Left renal cortex interstitium (tissue), 4 donors: ENCODE measurements around the gene FLVCR2. TPM values are rescaled to one million over a fixed set of nuclear protein-coding genes. Genes with fewer than 3 reads are reported as not detected.

Experiments
- DNase-seq, 4 donors: peaks; one replicate each; pipeline ENCODE4 v3.0.0-alpha.2; 2013; ENCODE audit warnings: low read depth in 4 of 4, low spot score in 2 of 4, missing footprints in 1 of 4
- polyA plus RNA-seq, 4 donors: library from polyadenylated mRNA; unstranded; fragments of 120-200 nt; gene quantifications; one replicate each; pipeline ENCODE4 v1.2.1, GENCODE V29; 2013; ENCODE audit not compliant: insufficient read length in 4 of 4

The FLVCR2 gene
- polyA plus RNA-seq, 4 donors = 5.5 to 8.8 (median 7.3) TPM

GRCh38 chr14:75554482-75554881 lies 23.9 kb upstream of the FLVCR2 start:
- DNase-seq = no peak

DNA sequence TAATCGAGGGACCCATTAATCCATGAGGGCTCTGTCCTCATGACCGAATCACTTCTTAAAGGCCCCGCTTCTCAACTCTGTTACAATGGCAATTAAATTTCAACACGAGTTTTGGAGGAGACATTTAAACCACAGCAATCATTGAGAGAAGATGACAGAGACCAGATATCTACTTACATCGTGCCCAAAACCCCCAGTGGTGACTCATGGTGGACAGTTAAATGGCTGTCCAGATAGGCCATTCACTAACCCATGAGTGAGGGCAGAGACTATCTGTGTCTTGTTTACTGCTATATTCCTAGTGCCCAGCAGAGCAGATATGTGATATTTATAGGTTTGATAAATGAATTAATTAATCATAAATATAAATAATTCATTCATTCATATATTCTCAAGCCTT lies 20.0 kb upstream of the FLVCR2 start:
- no peak for DNase-seq

GRCh38 chr14:75559045-75559444 lies 19.4 kb upstream of the FLVCR2 start:
- DNase-seq = no peak

DNA sequence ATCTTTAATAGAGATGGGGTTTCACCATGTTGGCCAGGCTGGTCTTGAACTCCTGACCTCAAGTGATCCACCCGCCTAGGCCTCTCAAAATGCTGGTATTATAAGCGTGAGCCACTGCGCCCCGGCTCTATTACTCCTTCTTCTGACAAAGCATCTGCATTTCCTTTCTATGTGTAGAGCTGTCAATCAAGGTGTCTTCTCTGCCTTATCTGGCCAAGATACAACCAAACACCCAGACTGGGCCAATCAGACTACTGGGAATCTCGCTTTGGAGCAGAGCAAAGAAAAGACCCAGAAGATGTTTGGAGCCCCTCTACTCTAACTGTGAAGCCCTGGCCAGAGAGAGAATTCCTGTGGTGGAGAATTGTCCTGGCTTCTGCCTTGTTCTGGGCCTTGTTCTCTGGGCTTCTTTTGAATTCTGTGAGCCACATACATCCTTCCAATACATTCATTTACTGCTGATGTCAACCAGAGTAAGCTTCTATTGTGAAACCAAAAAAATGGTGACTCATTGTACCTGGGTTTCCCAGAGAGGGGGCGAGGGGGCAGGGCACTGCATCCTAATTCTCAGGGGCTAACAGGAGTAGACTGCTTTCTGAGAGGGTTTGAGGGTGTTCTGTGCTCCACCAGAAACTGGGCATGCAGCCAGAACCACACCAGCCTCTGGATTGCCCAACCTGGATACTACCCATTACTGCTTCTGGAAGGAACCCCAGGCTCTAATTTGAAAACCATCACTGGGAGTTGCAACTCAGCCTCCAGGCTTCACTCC lies 18.8 kb upstream of the FLVCR2 start:
- DNase-seq = no peak

DNA sequence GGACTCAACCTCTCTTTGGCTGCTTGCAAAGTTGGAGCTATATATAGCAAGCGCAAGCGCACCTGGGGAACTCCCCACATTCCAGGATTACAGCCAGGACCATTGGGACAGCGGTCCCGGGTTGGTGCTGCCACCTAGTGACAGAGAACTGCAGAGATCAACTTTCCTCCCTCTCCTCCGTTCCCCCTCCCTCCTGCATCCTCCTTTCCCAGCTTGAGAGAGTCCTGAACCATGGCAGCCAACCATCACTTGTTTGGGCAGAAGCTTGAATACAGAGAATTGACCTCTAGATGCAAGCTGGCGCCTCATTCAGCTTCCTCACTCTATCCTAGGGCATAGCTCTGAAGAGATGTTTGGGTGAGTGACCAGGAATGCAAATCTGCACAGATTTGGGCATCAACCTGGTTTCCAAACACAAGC lies 17.4 kb upstream of the FLVCR2 start:
- peak; percentile 29 to 78 (median 54) for DNase-seq

DNA sequence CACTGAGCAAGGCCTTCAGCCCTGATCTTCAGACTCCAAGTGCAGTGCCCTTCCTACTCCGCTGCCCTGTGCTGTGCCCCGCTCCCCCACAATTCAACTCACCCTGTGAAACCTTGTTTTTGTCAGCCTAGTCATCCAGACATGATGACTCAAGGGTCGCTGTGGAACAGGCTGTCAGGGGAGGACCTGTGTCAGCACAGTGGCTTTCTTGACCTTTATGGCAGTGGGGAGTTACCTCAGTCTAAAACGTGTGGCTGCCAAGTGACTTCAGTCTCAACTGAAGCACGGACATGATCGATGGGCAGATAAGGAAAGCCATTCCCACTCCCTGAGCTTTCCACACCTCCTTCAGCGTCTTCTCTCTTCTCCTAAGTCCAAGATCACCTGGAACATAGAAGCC lies 16.3 kb upstream of the FLVCR2 start:
- no peak for DNase-seq

GRCh38 chr14:75562489-75562888 lies 15.9 kb upstream of the FLVCR2 start:
- DNase-seq = no peak

- no peak for DNase-seq
Observed at GRCh38 chr14:75563931-75564330, 14.5 kb upstream of the FLVCR2 start.

DNA sequence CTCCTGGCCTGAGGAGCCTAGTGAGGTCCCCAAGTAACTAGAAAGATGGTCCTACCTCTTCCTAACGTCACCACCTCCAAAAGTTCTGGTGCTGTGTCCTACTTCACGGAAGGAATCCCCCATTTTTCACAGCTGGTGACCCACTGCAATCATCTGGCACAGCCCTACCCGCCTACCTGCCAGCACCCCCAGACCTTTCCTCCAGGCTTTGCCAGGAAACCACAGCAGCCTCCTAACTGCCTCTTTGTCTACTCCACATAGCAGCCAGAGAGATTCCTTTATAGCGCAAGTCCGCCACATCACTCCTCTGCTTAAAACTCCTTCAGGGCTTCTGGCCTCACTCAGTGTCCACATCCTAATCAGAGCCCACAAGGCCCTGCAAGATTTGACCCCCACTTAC lies 13.4 kb upstream of the FLVCR2 start:
- no peak for DNase-seq

- DNase-seq = no peak
Observed at GRCh38 chr14:75566321-75566720, 12.1 kb upstream of the FLVCR2 start.

- DNase-seq = no peak
Observed at GRCh38 chr14:75566752-75567151, 11.7 kb upstream of the FLVCR2 start.

DNA sequence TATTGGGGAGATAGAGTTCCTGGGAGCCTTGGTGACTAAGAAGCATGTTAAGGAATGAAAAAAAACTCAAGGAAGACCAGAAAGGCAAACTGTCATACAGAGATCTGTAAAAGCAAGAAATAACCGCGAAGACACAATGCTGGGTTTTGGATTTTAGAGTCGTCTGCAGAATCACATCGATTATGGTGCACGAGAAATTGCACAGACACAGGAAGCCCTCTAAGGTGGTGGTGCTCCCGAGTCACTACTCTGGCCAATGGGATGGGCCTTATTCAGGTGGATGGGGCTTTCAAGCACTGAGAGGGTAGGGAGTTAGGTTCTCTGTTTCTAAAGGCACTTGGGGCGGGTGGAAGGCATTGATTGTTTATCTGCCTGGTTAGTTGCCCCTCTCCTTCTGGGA lies 10.3 kb upstream of the FLVCR2 start:
- no peak for DNase-seq

- no peak for DNase-seq
Observed at GRCh38 chr14:75568791-75569190, 9.6 kb upstream of the FLVCR2 start.

DNA sequence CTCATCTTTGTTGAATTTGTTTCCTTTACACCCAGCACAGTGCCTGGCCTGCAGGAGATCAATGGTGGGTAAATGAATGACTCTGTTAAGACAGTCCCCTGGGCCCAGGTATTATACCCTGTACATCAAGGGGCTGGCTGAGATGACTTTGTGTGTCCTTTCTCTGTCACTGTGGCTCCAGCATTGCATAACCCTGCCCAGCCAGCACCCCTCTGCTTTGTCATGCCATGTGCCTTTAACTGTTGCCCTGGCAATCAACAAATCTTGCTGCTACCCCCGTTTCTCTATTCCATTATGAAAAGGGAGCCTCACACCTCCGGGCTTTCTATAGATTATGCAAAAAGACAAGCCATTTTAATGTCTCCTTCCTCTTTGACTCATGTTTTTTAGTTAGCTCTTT lies 7.6 kb upstream of the FLVCR2 start:
- no peak for DNase-seq

DNA sequence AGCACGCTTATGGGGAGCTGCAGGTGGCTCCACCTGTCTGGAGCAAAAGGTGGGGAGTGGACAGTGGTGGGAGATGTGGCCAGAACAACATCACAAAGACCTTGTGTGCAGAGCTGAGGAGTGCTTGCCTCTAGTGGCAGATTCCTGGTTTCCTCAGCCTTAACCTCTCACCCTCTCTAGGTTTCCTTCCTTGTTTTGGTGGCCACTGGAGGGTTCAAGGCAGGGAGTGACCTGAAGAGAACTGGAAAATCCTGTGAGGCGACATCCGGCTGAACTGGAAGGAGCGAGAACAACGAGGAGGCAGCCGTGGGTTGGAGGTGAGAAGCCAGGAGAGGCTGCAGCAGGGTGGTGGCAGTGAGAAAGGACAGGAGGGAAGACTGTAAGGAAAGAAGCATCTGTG lies 6.3 kb upstream of the FLVCR2 start:
- no peak for DNase-seq

- no peak for DNase-seq
Observed at GRCh38 chr14:75577090-75577489, 1.3 kb upstream of the FLVCR2 start.

DNA sequence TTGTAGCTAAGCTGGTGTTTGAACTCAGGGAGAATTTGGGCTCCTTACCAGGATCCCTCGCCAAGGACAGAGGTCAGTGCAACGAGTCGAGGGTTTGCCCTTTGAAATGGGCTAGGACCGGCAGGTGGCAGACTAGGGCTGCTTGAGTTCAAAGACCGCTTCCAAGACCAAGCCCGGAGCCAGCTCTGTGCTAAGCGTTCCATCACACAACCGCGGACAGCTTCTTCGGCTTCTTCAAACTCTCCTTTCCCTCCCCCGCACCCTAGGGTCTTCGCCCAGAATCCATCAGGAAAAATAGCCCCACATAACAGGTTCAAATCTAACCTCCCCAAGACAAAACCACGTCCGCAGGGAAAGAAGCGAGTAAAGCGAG lies 705 bp upstream of the FLVCR2 start:
- peak in 3 of 4 donors; percentile 55 to 78 (median 78) for DNase-seq

- peak in 3 of 4 donors; percentile 29 to 45 (median 44) for DNase-seq
Observed at GRCh38 chr14:75578786-75579337, 442 bp downstream of the FLVCR2 start.

DNA sequence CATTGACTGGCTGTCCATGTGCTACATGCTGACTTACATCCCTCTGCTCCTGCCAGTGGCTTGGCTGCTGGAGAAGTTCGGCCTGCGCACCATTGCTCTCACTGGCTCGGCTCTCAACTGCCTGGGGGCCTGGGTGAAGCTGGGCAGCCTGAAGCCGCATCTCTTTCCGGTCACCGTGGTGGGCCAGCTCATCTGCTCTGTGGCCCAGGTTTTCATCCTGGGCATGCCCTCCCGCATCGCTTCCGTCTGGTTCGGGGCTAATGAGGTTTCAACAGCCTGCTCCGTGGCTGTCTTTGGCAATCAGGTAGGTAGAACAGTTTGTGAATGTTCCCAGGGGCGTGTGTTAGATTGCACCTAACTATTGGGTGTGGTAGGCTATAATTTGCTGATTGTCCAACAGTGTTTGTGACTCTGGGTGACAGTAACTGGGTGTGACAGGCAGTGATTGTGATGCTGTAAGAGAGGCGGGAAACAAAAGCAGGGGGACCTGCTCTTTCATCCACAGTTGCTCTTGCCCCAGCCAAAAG lies 981 bp downstream of the FLVCR2 start:
- DNase-seq = no peak

DNA sequence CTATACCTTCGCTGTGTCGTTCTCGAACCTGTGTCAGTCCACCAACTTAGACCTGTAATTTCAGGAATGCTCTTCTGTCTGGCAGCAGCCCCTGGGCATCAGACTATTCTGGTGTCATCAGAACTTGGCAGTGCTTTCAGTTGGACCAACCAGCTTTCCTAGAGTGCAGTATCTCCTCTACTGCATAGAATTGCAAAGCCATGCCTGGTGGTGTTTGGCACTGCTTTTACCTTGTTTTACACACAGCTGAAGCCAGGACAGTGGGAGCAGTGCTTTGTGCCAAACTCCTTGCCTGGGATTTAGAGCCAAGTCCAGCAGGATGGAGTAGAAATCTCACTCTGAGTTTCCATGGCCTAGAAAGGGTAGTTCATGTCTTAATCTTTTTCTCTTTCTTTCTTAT lies 1.5 kb downstream of the FLVCR2 start:
- no peak for DNase-seq

GRCh38 chr14:75587388-75587787 lies 9.0 kb downstream of the FLVCR2 start:
- no peak for DNase-seq

- DNase-seq = no peak
Observed at GRCh38 chr14:75589931-75590330, 11.5 kb downstream of the FLVCR2 start.
